Ectodermal cell (in vitro differentiated cells): Measurements from ENCODE around the gene SLC8A3.

Experiments used
- H3K27ac ChIP-seq: 2 replicates; pipeline ENCODE4 v1.7.0; 2013; ENCODE audit warnings: mild to moderate bottlenecking, low read depth, low read length; ENCODE audit not compliant: insufficient read depth, poor library complexity, severe bottlenecking
- H3K27me3 ChIP-seq: 2 replicates; pipeline ENCODE4 v1.7.0; 2013; ENCODE audit warnings: mild to moderate bottlenecking, low read length; ENCODE audit not compliant: insufficient read depth, control insufficient read depth, poor library complexity, severe bottlenecking
- H3K36me3 ChIP-seq: one replicate; pipeline ENCODE4 v1.7.0; 2013; ENCODE audit warnings: low read length; ENCODE audit not compliant: control insufficient read depth, insufficient read depth
- H3K4me1 ChIP-seq: one replicate; pipeline ENCODE4 v1.7.0; 2013; ENCODE audit warnings: low read length; ENCODE audit not compliant: control insufficient read depth, insufficient read depth
- H3K4me3 ChIP-seq: 2 replicates; pipeline ENCODE4 v1.7.0; 2013; ENCODE audit warnings: low read depth, low read length, control low read depth; ENCODE audit not compliant: insufficient read depth
- H3K9me3 ChIP-seq: 2 replicates; pipeline ENCODE4 v1.7.0; 2013; ENCODE audit warnings: mild to moderate bottlenecking, low read length, moderate library complexity; ENCODE audit not compliant: control insufficient read depth
- WGBS, 2 experiments: methylation state at CpG; one replicate each; pipeline ENCODE4 v1.1.7; 2013; ENCODE audit warnings: missing lambda C conversion rate in 2 of 2; 5-methylcytosine and 5-hydroxymethylcytosine counted together

Gene SLC8A3

DNA sequence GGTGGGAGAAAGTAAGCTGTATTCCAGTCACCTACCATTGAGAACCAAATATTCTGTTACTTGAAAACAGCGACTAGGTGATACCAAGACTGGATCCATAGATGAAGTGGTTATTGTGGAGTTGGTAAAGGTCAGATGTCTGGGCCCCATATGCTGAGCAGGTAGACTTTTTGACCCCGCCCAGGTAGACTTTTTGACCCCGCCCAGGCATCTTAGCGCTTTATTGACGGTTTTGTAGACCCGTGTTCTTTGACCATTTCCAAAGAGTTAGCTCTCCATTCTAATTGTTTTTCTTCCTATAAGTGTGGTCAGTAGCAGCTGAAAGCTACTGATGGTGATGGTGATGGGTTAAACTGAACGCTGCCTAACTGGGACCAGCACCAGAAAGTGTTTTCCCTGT is 61.6 kb downstream of the SLC8A3 start:
- Histone ChIP-seq H3K4me3 (no peak overlapping the region), H3K9me3 (no peaks in the 10 kb centered on the region), H3K4me1 (peaks cover 2% of the 10 kb centered on the region), H3K27me3 (no peaks in the 10 kb centered on the region), H3K27ac (no peak overlapping the region), H3K36me3 (no peaks in the 10 kb centered on the region)
- 84 to 90% methylated on average over 7 of the region's 7 CpGs for WGBS, 2 experiments

DNA sequence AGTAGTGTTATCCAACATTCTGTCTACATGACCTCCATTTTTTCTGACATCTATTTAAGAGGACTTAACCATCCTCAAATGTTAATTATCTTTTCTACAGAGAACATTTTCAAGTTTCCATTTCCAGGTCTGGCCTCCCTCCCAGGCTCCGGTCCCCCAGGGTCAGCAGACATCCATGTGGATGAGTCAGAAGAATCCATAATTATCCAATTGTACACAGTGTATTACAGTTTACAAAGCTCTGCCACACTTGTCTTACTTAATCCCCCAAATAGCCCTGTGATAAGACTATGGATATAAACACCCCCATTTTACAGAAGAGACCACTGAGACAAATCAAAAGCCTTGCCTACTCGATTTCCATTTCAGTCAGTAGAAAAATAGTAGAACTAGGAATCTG is 65.0 kb downstream of the SLC8A3 start:
- H3K27me3 ChIP-seq, result no peaks in the 10 kb centered on the region
- no peaks in the 10 kb centered on the region for H3K36me3 ChIP-seq
- H3K4me1 ChIP-seq, result peaks cover 24% of the 10 kb centered on the region
- no peak overlapping the region for H3K4me3 ChIP-seq
- 92 to 97% methylated on average over 2 of the region's 2 CpGs for WGBS, 2 experiments
- H3K27ac ChIP-seq, result no peak overlapping the region
- no peaks in the 10 kb centered on the region for H3K9me3 ChIP-seq

DNA sequence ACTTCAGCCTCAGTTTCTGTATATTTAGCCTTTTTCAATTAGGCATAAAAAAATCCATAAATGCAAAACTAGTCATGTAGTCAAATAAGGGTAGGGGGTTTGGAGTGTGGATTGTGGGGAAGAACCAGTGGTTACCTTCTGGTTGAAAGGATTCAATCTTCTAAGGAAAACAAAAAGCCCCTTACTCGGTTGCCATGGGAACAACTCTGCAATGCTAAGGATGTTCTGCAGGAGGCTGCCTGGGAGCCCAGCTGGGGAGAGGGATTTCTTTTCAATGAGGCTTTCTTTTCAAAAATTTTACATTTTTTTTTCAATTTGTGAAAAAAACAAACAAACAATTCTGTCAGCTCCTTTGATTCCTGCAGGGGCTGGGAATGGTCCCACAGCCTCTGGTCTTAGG is 67.2 kb downstream of the SLC8A3 start:
- H3K9me3 ChIP-seq, result no peaks in the 10 kb centered on the region
- peaks cover 24% of the 10 kb centered on the region for H3K4me1 ChIP-seq
- no peaks in the 10 kb centered on the region for H3K36me3 ChIP-seq
- WGBS, 2 experiments, result 11 to 35% methylated on average over 1 of the region's 1 CpG
- no peaks in the 10 kb centered on the region for H3K27me3 ChIP-seq
- H3K4me3 ChIP-seq, result no peak overlapping the region
- peak overlapping the region; percentile 45 for H3K27ac ChIP-seq

- Histone ChIP-seq H3K27me3 (no peaks in the 10 kb centered on the region), H3K4me3 (no peak overlapping the region), H3K27ac (no peak overlapping the region), H3K36me3 (no peaks in the 10 kb centered on the region), H3K4me1 (peaks cover 24% of the 10 kb centered on the region), H3K9me3 (no peaks in the 10 kb centered on the region)
- 92 to 93% methylated on average over 3 of the region's 3 CpGs for WGBS, 2 experiments
Measured at GRCh38 chr14:70118064-70118463, 70.7 kb downstream of the SLC8A3 start.

DNA sequence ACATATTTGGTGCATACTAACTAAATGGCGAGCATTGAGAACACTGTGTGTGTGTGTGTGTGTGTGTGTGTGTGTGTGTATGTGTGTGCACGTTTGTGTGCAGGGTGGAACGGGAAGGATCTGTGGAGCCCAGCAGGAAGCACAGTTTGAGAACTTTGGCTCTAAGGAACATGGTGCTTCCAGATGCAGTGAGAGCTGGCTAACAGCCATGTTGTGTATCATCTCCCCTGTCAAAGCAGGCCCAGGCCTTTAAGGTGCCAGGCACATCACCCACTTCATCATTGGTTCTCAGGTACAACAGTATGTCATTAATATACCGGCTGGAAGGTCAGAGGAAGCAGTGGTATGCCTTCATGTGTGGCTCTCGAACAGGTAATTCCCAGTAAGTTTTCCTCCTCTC is 72.5 kb downstream of the SLC8A3 start:
- H3K36me3 ChIP-seq, result no peaks in the 10 kb centered on the region
- H3K9me3 ChIP-seq, result no peaks in the 10 kb centered on the region
- H3K4me1 ChIP-seq, result peaks cover 13% of the 10 kb centered on the region
- no peaks in the 10 kb centered on the region for H3K27me3 ChIP-seq
- no peak overlapping the region for H3K4me3 ChIP-seq
- no peak overlapping the region for H3K27ac ChIP-seq
- 86 to 88% methylated on average over 5 of the region's 5 CpGs for WGBS, 2 experiments

DNA sequence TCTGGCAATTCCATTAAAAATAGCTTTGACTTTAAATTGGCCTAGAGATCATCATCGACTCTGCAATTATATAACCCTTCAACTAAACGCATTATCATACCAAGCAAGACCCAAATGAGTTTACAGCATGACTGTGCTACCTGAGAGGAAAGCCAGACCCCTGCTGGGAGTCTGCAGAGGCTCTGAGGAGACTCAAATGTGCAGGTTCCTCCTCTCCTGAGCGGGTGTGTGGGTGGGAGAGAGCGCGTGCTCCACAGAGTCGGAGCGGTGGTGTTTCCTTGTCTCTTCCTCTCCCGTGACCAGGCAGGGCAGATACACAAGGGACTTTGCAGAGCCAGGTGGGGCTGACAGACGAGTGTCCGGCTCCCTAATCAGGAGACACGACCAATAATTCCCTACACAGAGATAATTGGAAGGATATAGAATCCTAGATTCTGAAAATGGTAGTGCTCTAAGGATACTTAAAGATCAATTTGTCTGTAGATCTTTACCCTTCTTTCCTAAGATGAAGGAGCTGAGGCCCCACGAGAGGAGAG is 74.1 kb downstream of the SLC8A3 start:
- 92 to 94% methylated on average over 12 of the region's 12 CpGs for WGBS, 2 experiments
- Histone ChIP-seq H3K4me1 (no peaks in the 10 kb centered on the region), H3K9me3 (no peaks in the 10 kb centered on the region), H3K36me3 (no peaks in the 10 kb centered on the region), H3K27me3 (no peaks in the 10 kb centered on the region), H3K4me3 (no peak overlapping the region), H3K27ac (no peak overlapping the region)

DNA sequence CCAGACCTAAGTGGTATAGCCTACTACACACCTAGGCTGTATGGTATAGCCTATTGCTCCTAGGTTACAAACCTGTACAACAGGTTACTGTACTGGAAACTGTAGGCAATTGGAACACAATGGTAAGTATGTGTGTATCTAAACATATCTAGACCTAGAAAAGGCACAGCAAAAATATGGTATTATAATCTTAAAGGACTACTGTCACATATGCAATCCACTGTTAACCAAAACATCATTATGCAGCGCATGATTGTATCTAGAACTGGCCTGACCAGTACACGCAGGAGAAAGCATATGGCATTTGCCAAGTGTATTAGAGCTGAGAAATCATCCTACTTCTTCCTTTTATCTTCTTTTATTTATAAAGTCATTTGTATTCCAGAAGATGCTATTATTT is 75.5 kb downstream of the SLC8A3 start:
- 100% methylated on average over 2 of the region's 2 CpGs for WGBS, 2 experiments
- H3K4me1 ChIP-seq, result no peaks in the 10 kb centered on the region

GRCh38 chr14:70108419-70108818 is 80.3 kb downstream of the SLC8A3 start:
- Histone ChIP-seq H3K4me1 (no peaks in the 10 kb centered on the region), H3K9me3 (no peaks in the 10 kb centered on the region), H3K27me3 (no peaks in the 10 kb centered on the region), H3K27ac (no peak overlapping the region), H3K36me3 (no peaks in the 10 kb centered on the region), H3K4me3 (no peak overlapping the region)
- 79 to 91% methylated on average over 3 of the region's 3 CpGs for WGBS, 2 experiments

More for the DNA sequence above, 75.5 kb downstream of the SLC8A3 start:
- H3K36me3 ChIP-seq, result no peaks in the 10 kb centered on the region
- no peaks in the 10 kb centered on the region for H3K9me3 ChIP-seq
- no peaks in the 10 kb centered on the region for H3K27me3 ChIP-seq
- H3K4me3 ChIP-seq, result no peak overlapping the region
- no peak overlapping the region for H3K27ac ChIP-seq

GRCh38 chr14:70107309-70107708 is 81.4 kb downstream of the SLC8A3 start:
- 94% methylated on average over 2 of the region's 2 CpGs for WGBS, 2 experiments
- no peaks in the 10 kb centered on the region for H3K36me3 ChIP-seq
- H3K9me3 ChIP-seq, result no peaks in the 10 kb centered on the region
- H3K4me3 ChIP-seq, result no peak overlapping the region
- no peaks in the 10 kb centered on the region for H3K27me3 ChIP-seq
- no peak overlapping the region for H3K27ac ChIP-seq
- H3K4me1 ChIP-seq, result no peaks in the 10 kb centered on the region

GRCh38 chr14:70100071-70100470 is 88.7 kb downstream of the SLC8A3 start:
- H3K9me3 ChIP-seq, result no peaks in the 10 kb centered on the region
- no peak overlapping the region for H3K27ac ChIP-seq
- peaks cover under 1% of the 10 kb centered on the region for H3K4me1 ChIP-seq
- 93% methylated on average over 3 of the region's 3 CpGs for WGBS, 2 experiments
- no peak overlapping the region for H3K4me3 ChIP-seq
- H3K36me3 ChIP-seq, result no peaks in the 10 kb centered on the region
- H3K27me3 ChIP-seq, result no peaks in the 10 kb centered on the region

DNA sequence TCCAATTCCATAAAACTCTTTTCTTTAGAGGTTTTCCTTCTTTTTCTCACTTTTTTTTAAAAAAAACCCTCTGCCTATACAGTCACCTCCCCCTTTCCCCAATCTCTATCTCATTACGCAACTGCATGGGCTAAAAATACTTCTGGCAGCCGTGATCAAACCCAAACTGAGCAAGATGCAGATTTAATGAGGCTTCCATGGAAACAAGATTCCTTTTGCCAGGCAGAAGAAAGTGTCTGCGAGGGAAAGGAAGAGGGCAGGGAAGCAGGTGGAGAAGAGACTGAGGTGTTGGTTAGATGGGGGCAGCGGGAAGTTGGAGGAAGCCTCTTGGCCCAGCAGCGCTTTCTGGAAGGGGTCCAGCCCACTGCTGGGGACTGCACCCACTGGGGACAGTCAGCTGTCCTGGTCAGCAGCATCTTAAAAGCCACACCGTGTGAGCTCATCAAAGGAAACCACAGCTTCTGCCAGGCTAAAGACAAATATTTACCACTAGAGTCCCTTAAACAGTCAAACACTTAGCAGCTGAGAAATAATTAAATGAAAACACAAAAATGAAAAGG is 90.4 kb downstream of the SLC8A3 start:
- Histone ChIP-seq H3K4me3 (no peak overlapping the region), H3K9me3 (no peaks in the 10 kb centered on the region), H3K27ac (no peak overlapping the region), H3K36me3 (no peaks in the 10 kb centered on the region), H3K4me1 (peaks cover 11% of the 10 kb centered on the region), H3K27me3 (no peaks in the 10 kb centered on the region)
- 70 to 71% methylated on average over 6 of the region's 6 CpGs for WGBS, 2 experiments
